DOHH2 (cell line): ENCODE data around the gene ARHGEF33.

Experiments
- CTCF ChIP-seq: fragments of 200-600 bp; sonication (generic); IDR thresholded peaks from one replicate; pipeline ENCODE4 v1.5.1; 2014; ENCODE audit warnings: antibody characterized with exemption, mild to moderate bottlenecking, low read depth, low read length; ENCODE audit not compliant: poor library complexity, severe bottlenecking
- EZH2phosphoT487 ChIP-seq: fragments of 200-600 bp; sonication (generic); IDR thresholded peaks from 2 replicates; pipeline ENCODE4 v1.6.1; 2017; ENCODE audit warnings: borderline replicate concordance, mild to moderate bottlenecking, antibody characterized with exemption, low read length, moderate library complexity, mixed read lengths

- TF ChIP-seq CTCF (no peak), EZH2phosphoT487 (no peak)
Measured at GRCh38 chr2:38900726-38901125, 11.1 kb downstream of the ARHGEF33 start.
